Trophoblast cell (in vitro differentiated cells and primary cell): ENCODE data around the gene MTHFD2.

Experiments used
- DNase-seq, 2 donors: peaks; one replicate each; pipeline ENCODE4 v3.0.0-alpha.2; 2016
- H2AFZ ChIP-seq: 2 replicates; pipeline ENCODE4 v1.6.1; 2013; ENCODE audit warnings: low read length, moderate library complexity, mild to moderate bottlenecking; ENCODE audit not compliant: insufficient read depth, poor library complexity
- H2AK5ac ChIP-seq: 2 replicates; pipeline ENCODE4 v1.6.1; 2013; ENCODE audit warnings: mild to moderate bottlenecking, low read length
- H2BK120ac ChIP-seq: 2 replicates; pipeline ENCODE4 v1.6.1; 2013; ENCODE audit warnings: low read length, mild to moderate bottlenecking, moderate library complexity; ENCODE audit not compliant: insufficient read depth, poor library complexity
- H2BK12ac ChIP-seq: 2 replicates; pipeline ENCODE4 v1.6.1; 2013; ENCODE audit warnings: mild to moderate bottlenecking, low read length, moderate library complexity
- H2BK5ac ChIP-seq: 2 replicates; pipeline ENCODE4 v1.6.1; 2013; ENCODE audit warnings: low read length, low read depth, moderate library complexity, mild to moderate bottlenecking; ENCODE audit not compliant: poor library complexity
- H3K14ac ChIP-seq: 2 replicates; pipeline ENCODE4 v1.6.1; 2013; ENCODE audit warnings: mild to moderate bottlenecking, low read length
- H3K18ac ChIP-seq: 2 replicates; pipeline ENCODE4 v1.6.1; 2013; ENCODE audit warnings: mild to moderate bottlenecking, low read length
- H3K23ac ChIP-seq: 2 replicates; pipeline ENCODE4 v1.6.1; 2013; ENCODE audit warnings: low read length
- H3K27ac ChIP-seq: 2 replicates; pipeline ENCODE4 v1.5.1; 2013; ENCODE audit warnings: low read depth, mild to moderate bottlenecking, inconsistent platforms, low read length, moderate library complexity
- H3K27me3 ChIP-seq: 2 replicates; pipeline ENCODE4 v1.6.1; 2013; ENCODE audit warnings: inconsistent platforms, mild to moderate bottlenecking, low read length, moderate library complexity; ENCODE audit not compliant: insufficient read depth
- H3K36me3 ChIP-seq, 2 experiments: 1 replicate in 1 of 2; 2 replicates in 1 of 2; pipeline ENCODE4 v1.6.1; 2013; ENCODE audit warnings: low read length in 2 of 2, mild to moderate bottlenecking in 2 of 2, moderate library complexity in 1 of 2; ENCODE audit not compliant: insufficient read depth in 2 of 2, control insufficient read depth in 1 of 2
- H3K4ac ChIP-seq: 2 replicates; pipeline ENCODE4 v1.6.1; 2013; ENCODE audit warnings: low read depth, mild to moderate bottlenecking, low read length, moderate library complexity
- H3K4me1 ChIP-seq, 2 experiments: 1 replicate in 1 of 2; 2 replicates in 1 of 2; pipeline ENCODE4 v1.6.1; 2013; ENCODE audit warnings: low read length in 2 of 2, mild to moderate bottlenecking in 2 of 2, moderate library complexity in 1 of 2; ENCODE audit not compliant: insufficient read depth in 2 of 2, control insufficient read depth in 1 of 2
- H3K4me2 ChIP-seq: 2 replicates; pipeline ENCODE4 v1.6.1; 2013; ENCODE audit warnings: inconsistent platforms, mild to moderate bottlenecking, low read length, moderate library complexity
- H3K4me3 ChIP-seq: 2 replicates; pipeline ENCODE4 v1.5.1; 2013; ENCODE audit warnings: mild to moderate bottlenecking, low read depth, low read length, inconsistent platforms
- H3K79me1 ChIP-seq: one replicate; pipeline ENCODE4 v1.6.1; 2013; ENCODE audit warnings: low read length
- H3K79me2 ChIP-seq: 2 replicates; pipeline ENCODE4 v1.6.1; 2013; ENCODE audit warnings: low read length, mild to moderate bottlenecking; ENCODE audit not compliant: control insufficient read depth, insufficient read depth, poor library complexity
- H3K9ac ChIP-seq: 2 replicates; pipeline ENCODE4 v1.6.1; 2013; ENCODE audit warnings: mild to moderate bottlenecking, low read length
- H3K9me3 ChIP-seq: 2 replicates; pipeline ENCODE4 v1.6.1; 2013; ENCODE audit warnings: low read depth, mild to moderate bottlenecking, control low read depth, inconsistent platforms, low read length; ENCODE audit not compliant: insufficient read depth
- H4K12ac ChIP-seq: 2 replicates; pipeline ENCODE4 v1.6.1; 2013; ENCODE audit warnings: low read depth, mild to moderate bottlenecking, low read length, moderate library complexity
- H4K8ac ChIP-seq: 2 replicates; pipeline ENCODE4 v1.6.1; 2013; ENCODE audit warnings: low read depth, mild to moderate bottlenecking, low read length, moderate library complexity
- H4K91ac ChIP-seq: one replicate; pipeline ENCODE4 v1.6.1; 2013; ENCODE audit warnings: low read depth, mild to moderate bottlenecking, low read length, moderate library complexity
- WGBS: extraction: QIAGEN DNeasy Blood & Tissue Kit; methylation state at CpG from one replicate; pipeline ENCODE4 v1.1.7; 2013; ENCODE audit warnings: missing lambda C conversion rate; ENCODE audit not compliant: insufficient read length, insufficient coverage; ENCODE audit errors: extremely low coverage; 5-methylcytosine and 5-hydroxymethylcytosine counted together

The MTHFD2 gene

GRCh38 chr2:74216642-74217041 is 18.2 kb downstream of the MTHFD2 start:
- H4K12ac ChIP-seq = no peak overlapping the region
- no peak for DNase-seq

GRCh38 chr2:74219846-74220486 is 21.6 kb downstream of the MTHFD2 start:
- no peak overlapping the region for H2BK5ac ChIP-seq
- no peaks in the 10 kb centered on the region for H3K79me1 ChIP-seq
- H3K27ac ChIP-seq = no peak overlapping the region
- no peak overlapping the region for H2BK120ac ChIP-seq
- H4K91ac ChIP-seq = no peak overlapping the region
- no peak overlapping the region for H4K12ac ChIP-seq
- no peak overlapping the region for H2AFZ ChIP-seq
- no peaks in the 10 kb centered on the region for H3K9me3 ChIP-seq
- H3K36me3 ChIP-seq = peaks cover 5 to 12% of the 10 kb centered on the region in 2 experiments
- no peak overlapping the region for H3K4me2 ChIP-seq
- H3K4ac ChIP-seq = no peak overlapping the region
- no peaks in the 10 kb centered on the region for H3K27me3 ChIP-seq
- H3K14ac ChIP-seq = no peak overlapping the region
- WGBS = no CpG with 5 or more reads among the region's 5 CpGs
- no peak overlapping the region for H3K18ac ChIP-seq
- no peak overlapping the region for H3K4me3 ChIP-seq
- peaks cover 0 to 5% of the 10 kb centered on the region in 2 experiments for H3K4me1 ChIP-seq
- no peak overlapping the region for H3K23ac ChIP-seq
- no peaks in the 10 kb centered on the region for H3K79me2 ChIP-seq
- H2BK12ac ChIP-seq = no peak overlapping the region
- no peak for DNase-seq
- no peak overlapping the region for H2AK5ac ChIP-seq
- H4K8ac ChIP-seq = no peak overlapping the region
- H3K9ac ChIP-seq = no peak overlapping the region

More at GRCh38 chr2:74216642-74217041, 18.2 kb downstream of the MTHFD2 start:
- Histone ChIP-seq H2BK120ac (no peak overlapping the region), H3K23ac (no peak overlapping the region), H3K9ac (no peak overlapping the region), H3K4ac (no peak overlapping the region), H3K4me2 (no peak overlapping the region), H3K79me2 (no peaks in the 10 kb centered on the region), H2AK5ac (no peak overlapping the region), H3K27ac (no peak overlapping the region), H3K4me3 (no peak overlapping the region), H3K18ac (no peak overlapping the region), H3K27me3 (no peaks in the 10 kb centered on the region), H3K4me1 (no peaks in the 10 kb centered on the region), H3K36me3 (peaks cover 14 to 27% of the 10 kb centered on the region in 2 experiments), H2BK5ac (no peak overlapping the region), H4K8ac (no peak overlapping the region), H3K9me3 (no peaks in the 10 kb centered on the region), H3K14ac (no peak overlapping the region), H2AFZ (no peak overlapping the region), H2BK12ac (no peak overlapping the region), H4K91ac (no peak overlapping the region), H3K79me1 (no peaks in the 10 kb centered on the region)
- no CpG with 5 or more reads among the region's 2 CpGs for WGBS

GRCh38 chr2:74221091-74221490 is 22.7 kb downstream of the MTHFD2 start:
- no peak overlapping the region for H3K27ac ChIP-seq
- no peaks in the 10 kb centered on the region for H3K27me3 ChIP-seq
- H3K14ac ChIP-seq = no peak overlapping the region
- no peak overlapping the region for H3K23ac ChIP-seq
- peaks cover 3 to 7% of the 10 kb centered on the region in 2 experiments for H3K36me3 ChIP-seq
- no peak overlapping the region for H2BK120ac ChIP-seq
- peak; percentile 56 to 80 for DNase-seq
- H3K4ac ChIP-seq = no peak overlapping the region
- H3K9ac ChIP-seq = no peak overlapping the region
- no peak overlapping the region for H3K4me3 ChIP-seq
- peaks cover 5 to 10% of the 10 kb centered on the region in 2 experiments for H3K4me1 ChIP-seq
- H3K4me2 ChIP-seq = no peak overlapping the region
- H2BK5ac ChIP-seq = no peak overlapping the region
- no peak overlapping the region for H2AK5ac ChIP-seq
- H3K9me3 ChIP-seq = no peaks in the 10 kb centered on the region
- no CpG with 5 or more reads among the region's 6 CpGs for WGBS
- no peaks in the 10 kb centered on the region for H3K79me1 ChIP-seq
- H2BK12ac ChIP-seq = no peak overlapping the region
- H3K79me2 ChIP-seq = no peaks in the 10 kb centered on the region
- H2AFZ ChIP-seq = no peak overlapping the region
- H4K91ac ChIP-seq = no peak overlapping the region
- no peak overlapping the region for H3K18ac ChIP-seq
- no peak overlapping the region for H4K12ac ChIP-seq
- H4K8ac ChIP-seq = no peak overlapping the region

- no peak overlapping the region for H2BK120ac ChIP-seq
- no peak overlapping the region for H3K4me3 ChIP-seq
- peaks cover 2% of the 10 kb centered on the region for H3K9me3 ChIP-seq
- no peak overlapping the region for H2AFZ ChIP-seq
- H3K18ac ChIP-seq = no peak overlapping the region
- H2BK5ac ChIP-seq = no peak overlapping the region
- H3K27me3 ChIP-seq = no peaks in the 10 kb centered on the region
- no CpG with 5 or more reads among the region's 6 CpGs for WGBS
- no peak overlapping the region for H2BK12ac ChIP-seq
- no peak overlapping the region for H2AK5ac ChIP-seq
- H4K12ac ChIP-seq = no peak overlapping the region
- no peak overlapping the region for H4K91ac ChIP-seq
- no peak overlapping the region for H3K27ac ChIP-seq
- peaks cover 0 to 4% of the 10 kb centered on the region in 2 experiments for H3K36me3 ChIP-seq
- H3K79me1 ChIP-seq = no peaks in the 10 kb centered on the region
- DNase-seq = no peak
- H4K8ac ChIP-seq = no peak overlapping the region
- no peak overlapping the region for H3K4ac ChIP-seq
- H3K14ac ChIP-seq = no peak overlapping the region
- no peak overlapping the region for H3K9ac ChIP-seq
- no peaks in the 10 kb centered on the region for H3K79me2 ChIP-seq
- no peak overlapping the region for H3K4me2 ChIP-seq
- H3K23ac ChIP-seq = no peak overlapping the region
- peaks cover 8 to 15% of the 10 kb centered on the region in 2 experiments for H3K4me1 ChIP-seq
These were observed 23.3 kb downstream of the MTHFD2 start for GRCh38 chr2:74221604-74222299.
